Panc1 (cell line): ENCODE results near the gene EIF1.

Source experiments
- CTCF ChIP-seq: fragments of 450-650 bp; IDR thresholded peaks from 2 replicates; pipeline ENCODE4 v1.5.1; 2017; ENCODE audit warnings: mild to moderate bottlenecking
- POLR2AphosphoS5 ChIP-seq: IDR thresholded peaks from 2 replicates; pipeline ENCODE4 v1.6.1; 2012; ENCODE audit warnings: mild to moderate bottlenecking, low read depth, low read length, moderate library complexity
- SIN3A ChIP-seq: IDR thresholded peaks from 2 replicates; pipeline ENCODE4 v1.6.1; 2012; ENCODE audit warnings: low read depth, mild to moderate bottlenecking, low read length, moderate library complexity, borderline replicate concordance; ENCODE audit not compliant: insufficient read depth
- TCF7L2 ChIP-seq: IDR thresholded peaks from 2 replicates; pipeline ENCODE4 v1.6.1; 2011; ENCODE audit warnings: mild to moderate bottlenecking, low read depth, low read length, inconsistent platforms

DNA sequence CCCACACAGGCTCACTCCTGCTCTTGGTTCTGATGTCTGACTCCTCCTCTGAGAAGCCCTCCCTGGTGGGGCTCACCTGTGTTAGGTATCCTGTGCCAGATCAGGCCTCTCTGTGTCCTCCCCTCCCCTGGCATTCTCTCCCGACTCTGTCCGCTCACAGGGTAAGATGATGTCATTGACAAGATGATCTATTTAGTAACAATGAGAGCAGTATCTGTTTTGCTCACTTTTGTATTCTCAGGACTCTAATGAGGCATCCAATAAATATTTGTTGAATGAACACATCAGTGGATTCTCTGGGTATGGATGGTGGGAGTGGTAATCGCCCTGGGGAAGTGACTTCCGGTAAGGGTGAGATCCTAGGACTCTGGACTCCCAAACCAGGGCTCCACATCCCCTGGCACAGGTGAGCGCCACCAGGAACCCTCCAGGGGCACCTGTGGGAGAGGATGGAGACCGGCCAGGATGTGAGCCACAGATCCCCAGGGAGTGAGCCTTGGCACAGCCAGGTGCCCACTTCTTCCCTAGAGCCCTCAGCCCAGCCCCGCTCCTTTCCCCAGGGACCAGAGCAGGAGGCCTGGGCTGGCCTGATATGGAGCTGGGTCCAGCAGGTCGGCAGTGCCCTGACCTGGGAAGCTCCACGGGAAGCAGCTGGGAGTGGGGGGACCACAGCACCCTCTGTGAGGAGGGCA is 51.1 kb downstream of the EIF1 start:
- TF ChIP-seq CTCF (no peak), SIN3A (no peak), TCF7L2 (no peak), POLR2AphosphoS5 (no peak)
